NCI-H69 (cell line): ENCODE measurements around the gene CADPS2.
A peak's percentile ranks its signal among the peaks of the same experiment; 100 is the strongest.

ENCODE experiments used
- DNase-seq: peaks from one replicate; lab custom pipeline; 2025; lab: John Stamatoyannopoulos, UW

CADPS2 gene

DNA sequence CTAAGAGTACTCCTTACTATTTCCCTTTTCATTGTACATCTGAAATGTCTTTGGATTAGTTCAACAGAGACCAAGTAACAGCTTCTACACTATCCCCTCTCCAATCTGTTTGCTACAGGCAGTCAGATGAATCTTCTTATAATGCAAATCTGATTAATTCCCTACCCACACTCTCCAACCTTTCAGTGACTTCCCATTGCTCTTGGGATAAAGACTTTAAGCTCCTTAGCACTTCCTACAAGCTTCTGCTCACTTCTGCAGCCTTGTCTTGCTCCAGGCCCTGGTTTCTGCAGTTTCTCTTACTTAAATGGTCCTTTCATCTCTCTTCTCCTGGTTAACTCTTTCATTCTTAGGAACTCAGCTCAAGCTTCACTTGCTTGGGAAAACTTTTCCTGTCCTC is 516.5 kb downstream of the CADPS2 start:
- no peak for DNase-seq

DNA sequence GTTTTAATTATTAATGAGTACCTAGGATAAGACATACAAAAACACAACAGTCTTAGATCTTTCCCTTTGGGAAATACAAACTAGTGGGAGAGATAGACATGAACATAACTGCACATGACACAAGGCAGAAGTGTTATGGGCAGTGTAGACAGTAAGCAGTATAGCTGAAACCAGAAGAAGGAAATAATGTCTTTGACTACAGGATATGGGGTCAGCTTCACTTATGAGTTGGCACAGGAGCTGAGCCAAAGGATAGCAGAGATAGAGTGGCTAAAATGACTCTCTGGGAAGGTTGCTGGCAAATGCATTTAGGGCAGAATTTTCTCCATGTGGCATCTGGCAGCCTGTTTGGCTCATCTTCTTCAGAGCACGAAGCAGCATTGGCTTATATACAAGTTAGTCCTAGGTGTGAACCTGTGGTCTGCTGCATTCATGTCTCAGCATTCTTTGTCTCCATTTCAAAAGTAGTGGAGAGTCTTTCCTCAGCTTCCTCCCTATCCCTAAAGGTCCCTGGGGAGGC is 521.4 kb downstream of the CADPS2 start:
- peak; percentile 84 for DNase-seq

DNA sequence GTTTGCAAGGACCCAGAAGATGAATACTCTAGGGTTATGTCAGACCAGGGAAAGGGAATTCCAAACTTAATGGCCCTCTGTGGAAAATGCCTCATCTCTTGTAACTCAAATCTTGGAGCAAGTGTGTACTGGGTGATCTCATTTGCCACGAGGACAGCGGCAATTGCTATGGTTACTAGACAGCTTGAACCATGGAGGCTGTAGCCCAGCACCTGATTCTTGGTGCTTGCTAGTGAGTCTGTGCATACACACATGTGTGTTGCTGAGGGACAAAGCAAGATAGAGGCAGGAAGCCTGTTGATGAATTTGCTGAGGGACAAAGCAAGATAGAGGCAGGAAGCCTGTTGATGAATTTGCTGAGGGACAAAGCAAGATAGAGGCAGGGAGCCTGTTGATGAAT is 523.1 kb downstream of the CADPS2 start:
- DNase-seq, result no peak

DNA sequence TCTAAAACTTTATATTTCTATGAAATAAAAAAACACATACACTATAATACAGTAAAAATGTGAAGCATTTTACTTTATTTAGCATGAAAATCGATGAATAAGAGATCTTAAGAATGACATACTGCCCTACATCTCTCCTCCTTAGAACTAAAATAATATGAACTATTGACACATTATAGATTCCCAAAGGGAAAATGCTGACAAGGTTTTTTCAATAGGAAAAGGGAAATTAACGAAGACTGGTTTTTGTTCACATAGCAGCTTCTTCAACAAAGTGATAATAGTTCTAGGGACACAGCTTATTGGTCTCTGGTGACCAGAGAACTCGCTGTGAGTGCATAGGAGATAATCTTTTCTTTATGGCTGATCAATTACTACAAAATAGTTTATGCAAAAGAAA is 523.8 kb downstream of the CADPS2 start:
- DNase-seq, result no peak

DNA sequence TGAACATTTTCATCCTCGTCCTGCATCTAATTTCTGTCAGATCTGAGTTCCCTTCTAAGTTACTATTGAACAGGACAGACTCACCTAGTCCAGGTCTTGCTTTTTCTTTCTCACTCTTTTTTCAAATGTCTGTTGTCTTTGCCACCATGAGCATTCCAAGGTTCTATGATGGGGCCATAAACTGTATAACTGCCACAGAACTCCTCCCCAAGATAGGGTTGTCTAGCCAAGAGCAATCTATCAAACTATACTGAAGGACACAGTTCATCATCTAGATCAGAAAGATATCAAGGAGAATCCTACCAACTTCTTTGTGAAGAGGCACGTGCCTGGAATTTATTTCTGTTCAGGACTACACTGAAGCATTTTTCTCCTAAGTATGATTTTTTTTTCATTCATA is 531.6 kb downstream of the CADPS2 start:
- no peak for DNase-seq

DNA sequence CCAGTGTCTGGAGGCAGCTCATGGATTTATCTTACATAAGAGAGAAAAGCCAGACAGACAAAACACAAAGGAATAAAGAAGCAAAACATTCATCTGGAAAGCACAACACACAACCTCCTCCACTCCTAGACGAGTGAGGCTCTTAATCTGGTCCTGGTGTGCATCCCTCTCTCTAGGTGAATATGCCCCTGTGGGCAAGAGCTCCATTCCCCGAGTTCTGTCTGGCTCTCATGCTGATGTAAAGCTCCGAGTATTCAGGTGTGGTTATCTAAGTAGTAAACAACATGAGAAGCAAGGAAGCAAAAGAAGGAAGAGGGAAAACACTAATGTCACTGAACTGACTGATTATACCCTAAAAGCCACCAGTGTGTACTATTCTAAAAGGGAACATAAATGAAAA is 533.8 kb downstream of the CADPS2 start:
- no peak for DNase-seq

DNA sequence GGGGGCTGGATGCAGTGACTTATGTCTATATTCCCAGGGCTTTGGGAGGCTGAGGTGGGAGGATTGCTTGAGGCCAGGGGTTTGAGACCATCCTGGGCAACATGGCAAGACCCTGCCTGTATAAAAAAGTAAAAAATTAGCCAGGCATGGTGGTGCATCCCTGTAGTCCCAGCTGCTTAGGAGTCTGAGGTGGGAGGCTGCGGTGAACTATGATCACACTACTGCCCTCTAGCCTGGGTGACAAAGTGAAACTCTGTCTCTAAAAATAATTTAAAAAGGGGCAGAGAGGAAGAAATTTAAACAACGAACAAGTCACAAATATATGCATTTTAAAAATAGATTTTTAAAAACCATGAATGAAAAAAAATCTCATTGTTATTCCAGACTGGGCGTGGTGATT is 535.6 kb downstream of the CADPS2 start:
- DNase-seq, result peak; percentile 31

DNA sequence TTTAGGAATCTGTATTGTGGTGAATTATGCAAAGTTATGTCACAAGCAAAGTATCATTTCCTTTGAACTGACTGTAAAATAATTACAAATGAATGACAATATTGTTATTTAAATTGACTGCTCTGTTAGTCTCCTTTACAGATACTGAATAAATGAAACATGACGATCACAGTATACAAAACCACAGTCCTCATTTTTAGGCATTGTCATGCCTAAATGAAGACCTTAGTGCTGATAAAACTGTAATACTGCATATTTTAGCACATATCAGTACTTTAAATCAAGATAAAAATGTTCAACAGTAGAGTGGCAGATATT is 542.0 kb downstream of the CADPS2 start:
- DNase-seq, result no peak

DNA sequence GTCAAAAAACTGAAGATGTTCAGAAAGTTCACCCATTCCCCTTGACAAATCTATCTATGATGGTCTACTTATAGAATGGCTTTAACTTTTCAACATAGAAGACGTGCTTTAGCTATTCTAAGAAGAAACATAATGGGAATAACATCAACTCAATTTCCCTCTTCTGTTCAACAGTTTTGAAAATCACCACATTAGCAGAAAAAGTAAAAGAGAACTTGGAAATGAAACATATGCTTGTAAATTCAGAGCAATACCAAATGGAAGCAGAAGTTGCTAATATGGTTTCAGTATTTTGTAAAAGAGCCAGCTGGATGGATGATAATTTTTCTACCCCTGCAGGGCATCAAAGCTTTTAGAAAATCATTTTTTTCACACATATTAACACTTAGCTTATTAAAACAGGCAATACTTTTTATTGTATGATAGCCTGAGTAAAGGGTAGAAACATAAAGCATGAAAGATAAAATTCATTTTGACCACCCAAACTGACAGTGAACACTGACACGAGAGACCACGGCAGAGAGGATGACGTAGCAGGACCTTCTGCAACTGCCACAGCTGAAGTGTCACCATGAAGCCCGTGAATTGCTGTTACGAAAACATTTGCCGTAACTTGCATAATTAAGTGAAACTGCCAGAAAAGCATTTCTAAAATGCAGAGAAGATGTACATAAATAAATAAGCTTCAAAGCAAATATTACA is 542.5 kb downstream of the CADPS2 start:
- DNase-seq, result no peak

DNA sequence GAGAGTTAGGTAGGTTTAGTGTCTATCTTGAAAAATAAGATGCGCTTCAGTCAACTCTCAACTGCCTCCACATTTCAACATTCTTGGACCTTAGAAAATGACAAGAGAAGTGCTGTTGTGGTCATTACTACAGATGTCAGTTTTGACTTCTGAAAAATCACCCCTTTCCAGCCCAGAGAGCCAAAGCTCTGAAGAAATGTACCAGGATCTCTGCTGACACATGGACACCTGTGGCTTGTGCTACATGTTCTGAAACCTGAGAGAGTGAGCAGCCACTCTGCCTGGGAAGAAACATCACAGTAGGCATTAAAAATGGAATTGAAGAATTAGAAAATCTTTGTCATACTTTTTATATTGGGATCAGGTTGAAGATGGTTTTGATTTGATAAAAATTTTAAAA is 545.8 kb downstream of the CADPS2 start:
- peak; percentile 26 for DNase-seq

DNA sequence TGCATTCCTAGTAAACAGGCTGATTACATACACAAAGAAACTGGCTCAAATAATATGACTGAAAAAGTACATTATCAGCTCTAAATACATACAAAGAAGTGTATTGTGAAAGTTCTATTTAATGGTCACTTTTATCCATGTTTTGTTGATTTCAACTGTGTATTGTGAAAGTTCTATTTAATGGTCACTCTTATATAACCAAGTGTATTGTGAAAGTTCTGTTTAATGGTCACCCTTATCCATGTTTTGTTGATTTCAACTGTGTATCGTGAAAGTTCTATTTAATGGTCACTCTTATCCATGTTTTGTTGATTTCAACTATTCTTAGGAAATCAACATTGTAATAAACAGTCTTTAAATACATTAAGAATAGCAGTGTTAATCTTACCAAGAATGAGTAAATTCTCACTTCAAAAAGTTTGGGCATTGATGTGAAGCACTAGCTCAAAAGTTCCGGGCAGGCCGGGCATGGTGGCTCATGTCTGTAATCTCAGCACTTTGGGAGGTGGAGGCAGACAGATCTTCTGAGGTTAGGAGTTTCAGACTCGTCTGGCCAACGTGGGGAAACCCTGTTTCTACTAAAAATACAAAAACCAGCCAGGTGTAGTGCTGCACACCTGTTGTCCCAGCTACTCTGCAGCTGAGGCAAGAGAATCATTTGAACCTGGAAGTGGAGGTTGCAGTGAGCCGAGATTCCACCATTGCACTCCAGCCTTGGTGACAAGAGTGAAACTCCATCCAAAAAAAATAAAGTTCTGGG is 546.9 kb downstream of the CADPS2 start:
- no peak for DNase-seq

DNA sequence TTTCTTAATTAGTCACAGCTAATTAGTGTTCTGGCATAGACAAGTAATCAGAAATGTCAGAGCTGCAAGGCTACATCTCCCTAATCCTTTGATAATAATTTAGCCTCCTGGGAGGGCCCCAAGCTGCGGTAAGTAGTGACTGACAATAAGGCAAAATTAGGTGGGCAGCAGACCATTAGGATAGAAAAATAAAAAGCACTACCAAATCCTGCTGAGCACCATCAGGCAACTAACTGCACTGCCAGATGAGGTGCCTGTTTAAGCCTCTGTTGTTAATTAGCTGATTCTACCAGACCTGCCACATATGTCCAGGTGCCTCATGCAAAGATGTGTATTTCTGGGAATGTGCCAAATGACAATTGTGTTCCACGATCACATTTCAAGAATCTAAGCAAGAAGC is 549.2 kb downstream of the CADPS2 start:
- DNase-seq, result peak; percentile 99

DNA sequence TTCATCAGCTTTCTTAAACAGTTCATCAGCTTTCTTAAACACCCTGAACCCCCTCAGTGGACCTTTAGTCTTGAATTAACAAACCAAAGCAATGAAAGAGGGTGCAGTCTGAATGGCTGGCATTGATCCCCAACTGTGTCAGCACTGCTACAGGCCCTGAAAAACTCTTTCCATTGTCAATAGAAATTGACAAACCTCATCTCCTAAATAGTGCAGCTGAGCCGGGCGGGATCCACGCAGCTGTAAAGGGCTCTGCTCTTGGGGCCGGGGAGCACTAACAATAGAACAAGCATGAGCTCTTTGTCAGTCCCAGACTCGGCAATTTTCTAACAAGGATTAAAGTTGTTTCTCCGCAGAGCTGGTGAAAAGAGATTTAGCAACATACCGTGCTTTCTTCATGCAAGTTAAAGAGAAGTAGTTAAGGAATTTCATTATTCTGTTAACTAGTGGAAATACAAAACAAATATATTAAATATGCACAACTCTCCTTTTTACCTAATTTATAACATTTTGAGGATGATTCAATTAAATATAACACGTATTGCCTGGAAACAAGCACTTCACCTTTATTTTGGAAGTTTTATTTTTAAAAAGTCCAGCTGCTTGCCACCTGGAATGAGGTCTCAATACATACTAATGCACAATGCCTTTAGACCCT is 557.0 kb downstream of the CADPS2 start:
- peak; percentile 52 for DNase-seq

DNA sequence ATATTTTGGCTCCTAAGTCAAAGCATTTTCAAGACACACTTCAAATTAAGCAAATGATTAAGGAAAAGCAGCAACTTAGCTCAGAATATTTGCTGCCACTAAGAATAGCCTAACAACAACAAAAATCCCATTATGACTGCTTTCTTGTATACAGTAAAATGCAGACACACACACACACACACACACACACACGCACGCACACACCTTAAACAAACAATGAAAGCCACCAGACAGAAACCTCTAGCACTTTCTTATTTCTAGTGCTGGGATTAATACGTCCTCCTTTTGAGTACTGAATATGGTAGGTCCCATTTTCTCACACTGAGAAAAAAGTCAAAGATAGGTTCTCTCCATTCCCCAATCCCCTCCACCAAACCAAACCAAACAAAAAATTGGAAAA is 558.3 kb downstream of the CADPS2 start:
- DNase-seq, result peak; percentile 56

DNA sequence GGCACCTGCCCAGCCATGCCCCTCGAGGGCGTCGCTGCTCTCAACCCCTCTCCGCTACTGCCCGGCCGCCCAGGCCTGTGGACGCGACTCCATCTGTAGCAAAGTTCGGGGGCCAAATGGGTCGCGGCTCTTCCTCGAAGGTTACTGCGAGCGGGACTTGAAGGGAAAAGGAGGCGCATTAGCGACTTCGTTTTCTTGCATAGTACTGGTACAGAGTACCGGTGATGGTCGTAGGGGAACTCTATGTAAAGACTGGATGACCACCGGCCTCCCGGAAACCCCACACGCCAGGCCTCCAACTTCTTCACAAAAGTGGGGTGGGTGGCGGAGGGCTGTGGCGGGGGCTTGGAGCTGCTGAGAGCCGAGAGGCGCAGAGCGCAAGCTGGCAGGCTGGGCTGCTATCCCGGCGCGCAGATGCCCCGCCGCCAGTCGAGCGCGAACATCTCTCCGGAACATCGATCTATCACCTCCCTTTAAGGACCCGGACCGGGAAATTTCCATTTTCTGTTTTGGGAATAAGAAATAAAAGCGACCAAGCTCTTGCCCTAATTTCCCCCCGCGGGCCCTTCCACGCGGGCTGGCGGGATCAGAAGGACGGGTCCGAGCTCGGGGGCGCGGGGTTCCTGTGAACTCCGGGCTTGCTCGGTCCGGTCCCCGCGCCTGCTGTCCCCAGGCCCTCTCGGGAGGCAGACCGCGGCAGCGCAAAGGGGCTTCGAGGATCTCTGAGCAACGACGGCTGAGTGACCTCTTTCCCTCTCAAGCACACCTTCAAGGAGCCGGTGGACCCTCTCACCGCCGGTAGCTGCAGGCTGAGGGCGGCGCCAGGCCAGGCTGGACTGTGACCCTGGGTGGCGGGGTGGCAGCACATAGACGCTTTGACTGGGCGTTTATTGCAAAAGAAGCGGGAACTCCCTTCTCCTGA is 569.5 kb downstream of the CADPS2 start:
- no peak for DNase-seq

DNA sequence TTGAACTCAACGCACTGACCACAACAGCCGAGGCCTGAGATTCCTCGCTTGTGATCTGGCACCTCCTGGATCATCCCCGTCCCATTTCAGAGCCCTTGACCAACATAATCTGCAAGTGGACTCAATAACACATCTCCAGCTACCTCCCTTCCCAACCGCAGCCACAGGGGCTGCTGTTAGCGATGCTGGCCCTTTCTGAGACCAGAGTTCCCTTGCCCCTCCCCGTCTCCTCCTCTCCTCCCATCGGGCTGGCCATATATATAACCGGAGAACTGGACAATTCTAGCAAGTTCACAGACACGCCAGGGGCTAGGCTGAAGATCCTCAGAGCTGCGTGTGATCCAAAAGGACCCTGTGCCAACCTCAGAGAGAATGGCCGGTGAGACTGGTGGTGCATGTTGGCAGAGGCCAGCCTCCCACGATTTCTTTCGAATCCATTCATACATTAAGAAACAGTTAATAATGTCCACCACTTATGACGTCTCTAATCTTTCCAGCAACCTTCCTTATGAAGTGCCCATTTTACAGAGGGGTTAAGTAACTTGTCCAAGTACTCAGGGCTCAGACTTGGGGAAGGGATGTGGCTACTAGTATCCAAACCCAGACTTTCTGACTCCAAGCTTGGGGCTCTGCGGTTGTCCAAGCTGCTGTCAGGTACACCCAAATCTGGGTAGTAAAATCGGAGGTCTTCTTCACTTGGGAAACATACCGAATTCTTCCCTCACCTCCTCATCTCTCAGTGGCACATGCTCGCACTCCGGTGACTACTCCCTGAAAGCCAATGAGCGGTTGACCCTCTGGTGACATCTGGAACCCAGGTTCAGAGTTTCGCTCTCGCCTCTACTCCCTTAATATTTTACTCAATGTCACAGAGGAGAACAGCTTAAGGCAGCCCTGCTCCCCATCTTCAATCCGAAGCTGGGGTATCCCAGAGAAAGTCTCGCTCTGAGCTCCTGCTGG is 570.5 kb downstream of the CADPS2 start:
- DNase-seq, result no peak

DNA sequence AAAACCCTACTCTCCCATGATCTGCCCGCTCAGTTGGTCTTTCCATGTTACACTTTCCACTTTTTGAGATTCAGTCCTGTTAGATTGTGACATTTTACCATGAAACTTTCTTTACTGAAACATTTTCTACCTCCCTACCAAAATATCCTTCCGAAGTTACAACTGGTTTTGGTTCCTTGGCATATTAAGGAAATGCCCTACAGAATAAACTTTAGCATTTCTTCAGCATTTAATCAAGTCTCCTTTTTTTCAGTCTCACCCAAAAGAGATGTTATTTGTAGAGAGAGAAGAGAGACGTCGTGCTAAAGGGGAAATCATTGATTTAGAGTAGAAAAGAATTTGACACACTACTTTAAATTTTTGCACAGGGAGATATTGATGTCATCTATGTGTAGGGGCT is 572.0 kb downstream of the CADPS2 start:
- DNase-seq, result no peak

DNA sequence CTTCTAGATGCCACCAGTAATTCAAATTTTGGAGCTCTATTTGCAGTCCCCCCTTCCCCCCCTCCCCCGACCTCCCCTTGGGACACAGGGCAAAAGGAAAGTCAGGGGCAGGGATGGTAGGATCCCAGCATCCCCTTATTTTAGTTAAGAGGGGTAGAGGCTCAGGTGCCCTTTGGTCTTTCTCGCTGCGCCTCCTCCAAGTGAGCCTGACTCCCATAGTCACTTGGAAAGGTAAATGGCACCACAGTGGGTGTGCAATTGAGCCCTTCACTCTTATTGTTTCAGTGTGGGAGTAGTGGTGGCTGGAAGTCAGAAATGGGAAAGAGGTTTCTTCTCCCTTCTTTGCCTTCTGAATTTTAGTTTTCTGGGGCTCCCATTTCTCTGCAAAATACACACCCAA is 573.5 kb downstream of the CADPS2 start:
- DNase-seq, result peak; percentile 21

DNA sequence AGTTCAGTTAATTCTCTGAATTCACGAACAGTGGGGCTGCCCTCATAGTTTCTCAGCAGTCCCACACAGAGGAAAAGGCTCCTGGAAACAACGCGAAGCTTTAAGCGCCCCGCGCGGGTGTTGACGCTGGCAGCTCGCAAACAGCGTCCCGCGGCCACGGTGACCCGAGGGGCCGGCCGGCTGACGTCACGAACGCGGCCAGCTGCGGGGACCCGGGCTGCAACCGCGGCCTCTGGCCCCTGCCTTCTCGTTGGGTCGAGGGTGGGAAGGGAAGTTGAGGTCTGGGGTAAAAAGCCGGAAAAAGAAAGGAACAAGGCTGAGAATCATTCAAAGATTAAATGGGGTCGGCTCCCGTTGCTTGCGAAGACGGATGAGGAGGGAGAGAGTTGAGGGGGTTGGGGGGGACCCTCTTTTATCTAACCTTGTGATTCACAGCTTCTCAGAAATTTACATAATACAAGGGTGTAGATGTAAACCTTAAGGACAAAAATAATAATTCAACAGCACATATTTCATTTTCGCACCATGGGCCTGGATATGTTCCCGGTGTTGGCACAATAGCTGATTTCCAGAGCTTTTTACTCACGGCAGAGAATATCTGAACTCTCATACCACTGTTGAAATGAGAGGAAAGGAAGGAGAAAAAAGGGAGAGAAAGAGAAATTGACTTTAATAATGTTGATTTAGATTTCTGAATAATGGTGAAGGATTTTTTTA is 574.4 kb downstream of the CADPS2 start:
- no peak for DNase-seq

DNA sequence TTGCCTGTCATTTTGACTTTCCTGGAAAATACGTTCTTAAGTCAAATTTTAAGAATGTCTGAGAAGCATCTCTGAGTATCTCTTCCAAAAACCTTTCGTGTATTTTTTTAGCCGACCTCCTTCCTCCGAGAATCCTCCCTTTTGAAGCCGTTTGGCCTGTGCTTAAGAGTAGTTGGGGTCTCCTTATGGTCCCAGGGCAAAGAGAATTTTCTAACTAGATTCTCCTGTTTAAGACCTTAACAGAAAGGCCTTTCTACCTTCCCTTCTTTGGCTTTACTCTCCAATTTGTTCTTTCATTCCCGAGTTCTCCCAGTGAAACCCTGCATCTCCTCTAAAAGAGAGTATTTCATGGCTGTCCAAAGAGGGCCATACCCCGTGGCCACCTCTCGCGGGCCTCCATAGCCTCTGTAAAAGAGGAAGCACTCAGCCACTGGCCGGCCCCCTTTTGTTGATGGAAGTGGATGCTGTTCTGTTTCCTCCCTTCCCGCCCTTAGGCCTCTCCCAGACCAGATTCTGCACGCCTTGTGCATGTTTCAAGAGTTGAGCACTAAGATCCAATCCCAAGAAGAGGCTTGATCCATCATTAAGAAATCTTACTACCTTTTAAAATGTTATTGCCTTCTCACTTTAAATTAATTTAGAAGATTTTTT is 575.1 kb downstream of the CADPS2 start:
- no peak for DNase-seq
